GM12874 (cell line): Measurements from ENCODE around the gene BARX1.

Experiments
- TF ChIP-seq, protein P1 (sequence below): IDR thresholded peaks from 2 replicates; pipeline ENCODE4 v1.5.1; 2011; ENCODE audit warnings: low read depth, mild to moderate bottlenecking, control low read depth, low read length, moderate library complexity; ENCODE audit not compliant: insufficient read depth

Gene BARX1

DNA sequence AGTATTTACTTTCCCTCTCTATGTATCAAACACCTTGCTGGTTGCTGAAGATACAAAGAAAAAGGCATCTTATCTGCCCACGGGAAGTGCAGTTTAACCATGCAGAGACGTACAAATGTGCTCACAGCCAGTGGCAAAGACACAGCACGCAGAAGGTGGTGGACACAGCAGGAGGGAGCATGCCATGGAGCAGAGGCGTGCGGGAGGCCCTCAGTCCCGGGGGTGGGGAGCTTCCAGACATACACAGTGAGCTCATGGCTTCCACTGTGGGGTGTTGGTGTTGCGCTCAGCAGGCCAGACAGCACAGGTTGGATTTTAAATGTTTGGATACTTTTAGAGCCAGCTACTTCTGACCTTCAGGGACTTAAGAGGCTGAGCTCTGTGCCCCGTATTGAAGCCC is 8.8 kb upstream of the BARX1 start:
- TF ChIP-seq, protein P1, sequence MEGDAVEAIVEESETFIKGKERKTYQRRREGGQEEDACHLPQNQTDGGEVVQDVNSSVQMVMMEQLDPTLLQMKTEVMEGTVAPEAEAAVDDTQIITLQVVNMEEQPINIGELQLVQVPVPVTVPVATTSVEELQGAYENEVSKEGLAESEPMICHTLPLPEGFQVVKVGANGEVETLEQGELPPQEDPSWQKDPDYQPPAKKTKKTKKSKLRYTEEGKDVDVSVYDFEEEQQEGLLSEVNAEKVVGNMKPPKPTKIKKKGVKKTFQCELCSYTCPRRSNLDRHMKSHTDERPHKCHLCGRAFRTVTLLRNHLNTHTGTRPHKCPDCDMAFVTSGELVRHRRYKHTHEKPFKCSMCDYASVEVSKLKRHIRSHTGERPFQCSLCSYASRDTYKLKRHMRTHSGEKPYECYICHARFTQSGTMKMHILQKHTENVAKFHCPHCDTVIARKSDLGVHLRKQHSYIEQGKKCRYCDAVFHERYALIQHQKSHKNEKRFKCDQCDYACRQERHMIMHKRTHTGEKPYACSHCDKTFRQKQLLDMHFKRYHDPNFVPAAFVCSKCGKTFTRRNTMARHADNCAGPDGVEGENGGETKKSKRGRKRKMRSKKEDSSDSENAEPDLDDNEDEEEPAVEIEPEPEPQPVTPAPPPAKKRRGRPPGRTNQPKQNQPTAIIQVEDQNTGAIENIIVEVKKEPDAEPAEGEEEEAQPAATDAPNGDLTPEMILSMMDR: no peak

DNA sequence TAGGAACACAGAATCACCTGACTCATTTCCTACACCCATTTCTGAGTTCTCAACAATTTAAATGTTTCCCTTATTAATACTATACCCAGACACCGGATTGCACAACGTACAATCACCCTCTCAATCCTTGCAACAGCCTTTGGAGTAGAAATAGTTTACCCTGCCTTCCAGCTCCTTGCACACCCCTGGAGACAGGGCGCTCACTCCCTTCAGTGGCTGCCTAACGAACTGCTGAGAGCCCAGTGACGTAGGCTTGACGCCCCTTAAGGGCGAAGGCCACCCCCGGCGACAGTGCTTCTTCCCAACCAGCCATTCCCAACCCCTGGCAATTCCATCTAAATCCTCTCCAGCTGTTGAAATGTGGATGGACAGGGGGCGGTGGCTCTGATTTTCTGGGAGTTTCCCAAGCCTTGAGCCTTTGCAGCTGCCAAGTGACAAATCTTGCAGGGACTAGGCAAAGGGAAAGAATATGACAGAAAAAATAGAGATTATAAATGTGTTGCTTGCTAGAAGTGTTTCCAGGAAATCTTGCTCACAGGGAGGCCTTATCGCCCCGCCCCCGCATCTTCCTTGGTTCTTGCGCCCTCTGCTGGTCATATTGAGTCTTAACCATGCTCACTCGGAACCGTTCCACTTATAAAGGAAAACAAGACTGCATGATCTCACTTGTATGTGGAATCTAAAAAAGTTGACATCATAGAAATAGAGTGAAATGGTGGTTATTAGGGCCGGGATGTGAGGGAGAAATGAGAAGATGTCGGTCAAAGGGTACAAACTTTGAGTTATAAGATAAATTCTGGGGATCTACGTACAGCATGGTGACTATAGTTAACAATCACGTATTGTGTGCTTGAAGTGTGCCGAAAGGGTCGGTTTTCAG is 7.6 kb upstream of the BARX1 start:
- TF ChIP-seq, protein P1: peak; percentile 65

- TF ChIP-seq, protein P1: no peak
Observed at GRCh38 chr9:93962017-93962416, 6.9 kb upstream of the BARX1 start.

DNA sequence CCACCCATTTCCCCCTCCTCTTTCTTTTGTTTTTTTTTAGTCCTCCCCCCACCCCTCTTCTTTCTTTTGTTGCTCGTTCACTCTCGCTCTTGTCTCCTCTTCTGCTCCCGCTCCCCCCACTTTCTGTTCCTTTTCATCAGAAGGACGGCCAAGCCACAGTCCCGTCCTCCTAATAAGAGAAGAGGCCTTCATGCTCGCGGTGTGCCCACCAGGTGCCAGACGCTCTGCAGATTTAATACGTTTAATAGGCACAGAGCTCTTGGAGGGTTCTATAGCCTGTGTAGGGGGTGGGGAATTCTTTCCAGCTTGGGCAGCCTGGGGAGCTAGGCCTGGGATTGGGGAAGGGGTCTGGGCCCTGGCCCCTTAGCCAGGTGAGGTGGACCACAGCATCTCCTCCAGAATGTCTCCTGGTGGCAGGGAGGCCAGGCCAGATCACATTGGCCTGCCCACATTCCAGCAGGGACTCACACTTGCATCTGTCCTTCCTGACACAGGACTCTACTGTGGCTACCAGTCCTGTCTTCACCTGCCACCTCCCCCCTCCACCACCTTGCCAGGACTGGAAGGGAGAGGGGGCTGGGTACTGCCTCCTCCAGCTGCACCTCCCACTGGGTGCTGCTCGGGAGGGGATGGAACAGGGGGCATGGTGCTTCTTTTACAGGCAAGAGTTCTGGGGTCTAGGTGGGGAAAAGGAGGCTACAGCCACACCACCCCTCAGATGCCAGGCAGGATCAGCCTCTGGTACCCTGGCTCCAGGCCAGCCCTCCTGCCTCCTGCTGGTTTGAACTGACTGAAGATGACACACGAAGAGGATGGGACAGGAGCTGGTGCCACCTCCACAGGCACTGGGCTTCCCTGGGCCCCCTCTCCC is 6.1 kb upstream of the BARX1 start:
- TF ChIP-seq, protein P1: no peak

GRCh38 chr9:93960221-93960970 is 5.2 kb upstream of the BARX1 start:
- TF ChIP-seq, protein P1: no peak

DNA sequence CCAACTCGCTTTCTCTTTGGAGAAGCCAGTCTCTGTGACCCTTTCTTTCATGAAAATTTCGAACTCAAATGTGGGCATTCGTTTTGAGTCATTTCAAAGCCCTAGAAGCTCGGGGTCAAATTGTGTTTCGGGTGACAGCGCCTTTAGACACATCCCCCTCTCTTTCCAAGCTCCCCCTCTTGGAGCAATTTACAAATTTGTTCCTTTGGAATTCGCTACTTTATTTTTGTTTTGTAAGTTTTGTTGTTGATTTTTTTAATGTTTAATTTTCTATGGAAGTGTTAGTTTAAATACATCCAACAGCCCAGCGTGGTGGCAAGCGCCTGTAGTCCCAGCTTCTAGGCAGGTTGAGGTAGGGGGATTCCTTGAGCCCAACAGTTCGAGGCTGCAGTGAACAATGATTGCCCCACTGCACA is 4.6 kb upstream of the BARX1 start:
- TF ChIP-seq, protein P1: no peak
